Tibial nerve (tissue), 4 donors: ENCODE measurements around the gene SLC2A5. TPM values are rescaled to one million over a fixed set of nuclear protein-coding genes. Genes with fewer than 3 reads are reported as not detected.

Experiments used
- DNase-seq, 2 donors: peaks; one replicate each; pipeline ENCODE4 v3.0.0-alpha.2; 2019; ENCODE audit warnings: low spot score in 2 of 2
- H3K27ac ChIP-seq, 4 donors: fragments of 200-600 bp; sonication (generic) in 3 of 4; one replicate each; pipeline ENCODE4 v1.5.1; 2017 to 2019; ENCODE audit warnings: mild to moderate bottlenecking in 1 of 4
- H3K27me3 ChIP-seq, 2 donors: fragments of 200-600 bp; sonication (generic) in 1 of 2; one replicate each; pipeline versions ENCODE4 v1.5.1 to v1.6.0; 2017 to 2019
- H3K36me3 ChIP-seq, 3 donors: fragments of 200-600 bp; sonication (generic); one replicate each; pipeline ENCODE4 v1.5.1; 2018 to 2019
- H3K4me1 ChIP-seq, 4 donors: fragments of 200-600 bp; sonication (generic) in 3 of 4; one replicate each; pipeline ENCODE4 v1.5.1; 2017 to 2019
- H3K4me3 ChIP-seq, 4 donors: fragments of 200-600 bp; sonication (generic) in 3 of 4; one replicate each; pipeline ENCODE4 v1.5.1; 2017 to 2019; ENCODE audit warnings: mild to moderate bottlenecking in 1 of 4, moderate library complexity in 1 of 4
- H3K9me3 ChIP-seq, 4 donors: fragments of 200-600 bp; sonication (generic) in 3 of 4; one replicate each; pipeline ENCODE4 v1.5.1; 2017 to 2019
- CTCF ChIP-seq, 5 experiments: fragments of 200-600 bp in 3 of 5; fragments of 450-650 bp in 2 of 5; sonication (generic) in 3 of 5; IDR thresholded peaks; one replicate each; pipeline ENCODE4 v1.5.1; 2016 to 2019; ENCODE audit warnings: antibody characterized with exemption in 5 of 5, mild to moderate bottlenecking in 3 of 5, moderate library complexity in 2 of 5
- EP300 ChIP-seq, 2 donors: sonication (generic); formaldehyde crosslinking; IDR thresholded peaks; one replicate each; pipeline ENCODE4 v1.6.1; 2017; ENCODE audit warnings: antibody characterized with exemption in 2 of 2, mild to moderate bottlenecking in 1 of 2
- POLR2A ChIP-seq, 2 donors: fragments of 450-650 bp; IDR thresholded peaks; one replicate each; pipeline ENCODE4 v1.6.1; 2017; ENCODE audit warnings: antibody characterized with exemption in 2 of 2, mild to moderate bottlenecking in 2 of 2, moderate library complexity in 2 of 2
- WGBS, 2 donors: methylation state at CpG; one replicate each; pipeline ENCODE4 v1.1.5; 2018; 5-methylcytosine and 5-hydroxymethylcytosine counted together
- total RNA-seq, 4 donors: library from RNA; depleted of rRNA; stranded (reverse); fragments of >200 nt; gene quantifications; one replicate each; pipeline ENCODE4 v1.1.0, GENCODE V29; 2016

The SLC2A5 gene
- total RNA-seq, 4 donors from 2014 or later: 1.9 to 15.7 (median 5.2) TPM

DNA sequence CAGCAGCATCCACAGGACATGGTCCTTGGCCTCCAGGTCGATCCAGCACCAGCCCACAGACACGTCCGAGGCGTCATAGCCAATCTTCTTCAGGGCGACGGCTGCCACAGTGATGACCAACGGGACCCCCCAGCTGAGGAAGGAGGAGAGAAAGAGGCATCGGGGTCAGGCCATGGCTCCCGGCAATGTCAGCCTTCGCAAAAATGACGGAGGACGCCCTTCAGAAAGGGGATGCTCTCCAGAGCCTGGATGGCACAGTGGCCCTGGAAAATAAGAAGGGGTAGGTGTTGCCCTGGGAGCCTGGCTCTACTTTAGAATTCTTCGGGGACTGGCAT, 41.9 kb upstream of the SLC2A5 start:
- Histone ChIP-seq H3K9me3 (no peaks in the 10 kb centered on the region), H3K4me3 (no peak overlapping the region), H3K4me1 (peaks cover 0 to 37% (median 2%) of the 10 kb centered on the region in 4 donors), H3K36me3 (peaks cover 0 to 32% (median 0%) of the 10 kb centered on the region in 3 donors), H3K27ac (no peak overlapping the region), H3K27me3 (no peaks in the 10 kb centered on the region)
- 85 to 95% methylated on average over 9 to 13 of the region's 13 CpGs for WGBS, 2 donors
- DNase-seq: no peak
- TF ChIP-seq CTCF (IDR thresholded peaks at IDR 0.05): no peak
- no peak for TF ChIP-seq POLR2A (IDR thresholded peaks at IDR 0.05)
- no peak for TF ChIP-seq EP300 (IDR thresholded peaks at IDR 0.05)

GRCh38 chr1:9110669-9111356, 41.4 kb upstream of the SLC2A5 start:
- H3K4me1 ChIP-seq: peaks cover 0 to 37% (median 2%) of the 10 kb centered on the region in 4 donors
- DNase-seq: peak; percentile 89 to 96
- H3K4me3 ChIP-seq: no peak overlapping the region
- no peaks in the 10 kb centered on the region for H3K27me3 ChIP-seq
- 12 to 42% methylated on average over 6 to 18 of the region's 18 CpGs for WGBS, 2 donors
- H3K9me3 ChIP-seq: no peaks in the 10 kb centered on the region
- peak overlapping the region in 1 of 4 donors; percentile 28 for H3K27ac ChIP-seq
- peaks cover 0 to 32% (median 0%) of the 10 kb centered on the region in 3 donors for H3K36me3 ChIP-seq
- TF ChIP-seq EP300 (IDR thresholded peaks at IDR 0.05) (peak in 1 of 2 donors; percentile 49), POLR2A (IDR thresholded peaks at IDR 0.05) (no peak), CTCF (IDR thresholded peaks at IDR 0.05) (peak; percentile 89 to 97 (median 94))

DNA sequence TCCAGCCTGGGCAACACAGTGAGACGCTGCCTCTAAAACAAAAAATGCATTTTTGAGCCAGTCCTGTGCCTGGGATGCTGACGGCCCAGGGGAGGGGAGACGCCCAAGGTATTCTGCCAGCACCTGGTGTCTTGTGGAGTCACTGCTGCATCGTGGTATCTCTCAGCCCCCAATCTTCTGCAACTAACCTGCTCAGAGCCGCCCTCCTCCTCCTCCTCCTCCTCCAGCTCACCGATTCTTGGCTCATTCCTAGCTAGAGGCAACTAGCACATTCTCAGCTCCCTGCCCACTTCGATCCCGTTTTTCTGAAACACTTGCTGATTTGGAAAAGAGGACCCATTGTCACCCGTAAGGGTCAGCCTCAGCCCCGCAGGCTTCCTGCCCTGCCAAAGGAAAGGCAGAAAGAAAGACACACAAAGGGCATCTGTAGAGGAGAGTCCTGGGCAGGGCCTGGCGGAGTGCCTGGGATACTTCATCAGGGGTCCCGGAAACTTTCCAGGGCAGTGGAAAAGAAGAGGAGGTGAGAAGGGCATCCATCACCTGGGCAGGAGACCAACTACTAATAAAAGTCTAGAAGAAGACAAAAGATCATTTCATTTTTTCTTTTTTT, 38.7 kb upstream of the SLC2A5 start:
- Histone ChIP-seq H3K4me1 (peaks cover 0 to 28% (median 2%) of the 10 kb centered on the region in 4 donors), H3K36me3 (peaks cover 0 to 53% (median 4%) of the 10 kb centered on the region in 3 donors), H3K4me3 (no peak overlapping the region), H3K27ac (no peak overlapping the region), H3K27me3 (no peaks in the 10 kb centered on the region), H3K9me3 (no peaks in the 10 kb centered on the region)
- no peak for DNase-seq
- 68% methylated on average over 12 of the region's 12 CpGs for WGBS, 2 donors
- TF ChIP-seq EP300 (IDR thresholded peaks at IDR 0.05) (no peak), CTCF (IDR thresholded peaks at IDR 0.05) (no peak), POLR2A (IDR thresholded peaks at IDR 0.05) (no peak)

GRCh38 chr1:9107136-9107535, 37.7 kb upstream of the SLC2A5 start:
- no peak for DNase-seq
- H3K4me3 ChIP-seq: no peak overlapping the region
- H3K27ac ChIP-seq: no peak overlapping the region
- TF ChIP-seq POLR2A (IDR thresholded peaks at IDR 0.05) (no peak), EP300 (IDR thresholded peaks at IDR 0.05) (no peak), CTCF (IDR thresholded peaks at IDR 0.05) (no peak)
- peaks cover 0 to 60% (median 4%) of the 10 kb centered on the region in 3 donors for H3K36me3 ChIP-seq
- 35 to 39% methylated on average over 4 of the region's 4 CpGs for WGBS, 2 donors
- no peaks in the 10 kb centered on the region for H3K9me3 ChIP-seq
- no peaks in the 10 kb centered on the region for H3K27me3 ChIP-seq
- H3K4me1 ChIP-seq: peaks cover 0 to 28% (median 2%) of the 10 kb centered on the region in 4 donors

- no peak for DNase-seq
- TF ChIP-seq EP300 (IDR thresholded peaks at IDR 0.05) (no peak), CTCF (IDR thresholded peaks at IDR 0.05) (no peak), POLR2A (IDR thresholded peaks at IDR 0.05) (no peak)
- no peak overlapping the region for H3K4me3 ChIP-seq
- WGBS, 2 donors: 72 to 75% methylated on average over 14 of the region's 14 CpGs
- no peaks in the 10 kb centered on the region for H3K27me3 ChIP-seq
- no peak overlapping the region for H3K27ac ChIP-seq
- H3K9me3 ChIP-seq: no peaks in the 10 kb centered on the region
- H3K4me1 ChIP-seq: peaks cover 0 to 28% (median 2%) of the 10 kb centered on the region in 4 donors
- H3K36me3 ChIP-seq: peaks cover 0 to 58% (median 4%) of the 10 kb centered on the region in 3 donors
Measured at GRCh38 chr1:9106286-9106685, 36.9 kb upstream of the SLC2A5 start.
